HG02840 (cell line): ENCODE results near the gene VCP.

ENCODE experiments used
- ATAC-seq: cut with Tn5 transposase; IDR thresholded peaks from one replicate; pipeline ENCODE4 v1.9.1; 2021; ENCODE audit warnings: mild to moderate bottlenecking, moderate library complexity, moderate number of reproducible peaks; ENCODE audit not compliant: unreplicated experiment, low FRiP score

Gene VCP

DNA sequence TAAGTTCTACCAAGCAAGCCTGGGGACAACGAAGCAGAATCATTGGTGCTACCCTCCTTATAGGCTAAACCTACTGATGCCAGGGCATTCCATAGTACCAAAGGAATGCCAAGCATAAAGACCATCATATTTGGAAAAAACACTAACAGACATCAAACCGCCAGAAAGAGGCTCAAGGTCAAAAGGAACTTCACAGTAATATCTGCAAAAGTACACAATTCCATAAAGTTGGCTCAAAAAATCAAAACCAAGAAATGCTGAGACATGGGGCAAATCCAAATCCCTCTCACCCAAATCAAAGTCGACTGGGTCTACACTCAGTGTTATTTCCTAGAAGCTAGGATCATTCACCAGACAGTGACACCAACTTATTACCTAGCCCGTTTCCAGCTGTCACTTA is 3.4 kb downstream of the VCP start:
- no peak for ATAC-seq

GRCh38 chr9:35067056-35067455 is 5.4 kb downstream of the VCP start:
- ATAC-seq, result no peak

GRCh38 chr9:35060548-35061207 is 11.7 kb downstream of the VCP start:
- ATAC-seq, result no peak

DNA sequence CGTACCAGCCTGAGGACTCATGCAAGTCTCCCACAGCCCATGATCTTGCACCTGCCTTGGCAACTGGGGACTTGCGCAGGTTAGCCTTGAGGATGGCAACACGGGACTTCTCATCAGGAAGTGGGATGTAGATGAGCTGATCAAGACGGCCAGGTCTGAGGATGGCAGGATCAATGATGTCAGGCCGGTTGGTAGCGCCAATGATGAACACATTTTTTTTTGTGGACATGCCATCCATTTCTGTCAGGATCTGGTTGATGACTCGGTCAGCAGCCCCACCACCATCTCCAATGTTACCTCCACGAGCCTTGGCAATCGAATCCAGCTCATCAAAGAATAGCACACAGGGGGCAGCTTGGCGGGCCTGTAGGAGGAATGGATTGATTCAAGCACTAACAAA is 13.0 kb downstream of the VCP start:
- no peak for ATAC-seq

GRCh38 chr9:35057271-35057620 is 15.2 kb downstream of the VCP start:
- no peak for ATAC-seq

- no peak for ATAC-seq
Measured at GRCh38 chr9:35056571-35057270, 15.7 kb downstream of the VCP start.

GRCh38 chr9:35054871-35055644 is 17.4 kb downstream of the VCP start:
- no peak for ATAC-seq

GRCh38 chr9:35054185-35054835 is 18.1 kb downstream of the VCP start:
- ATAC-seq, result no peak

GRCh38 chr9:35051069-35051967 is 21.1 kb downstream of the VCP start:
- no peak for ATAC-seq

DNA sequence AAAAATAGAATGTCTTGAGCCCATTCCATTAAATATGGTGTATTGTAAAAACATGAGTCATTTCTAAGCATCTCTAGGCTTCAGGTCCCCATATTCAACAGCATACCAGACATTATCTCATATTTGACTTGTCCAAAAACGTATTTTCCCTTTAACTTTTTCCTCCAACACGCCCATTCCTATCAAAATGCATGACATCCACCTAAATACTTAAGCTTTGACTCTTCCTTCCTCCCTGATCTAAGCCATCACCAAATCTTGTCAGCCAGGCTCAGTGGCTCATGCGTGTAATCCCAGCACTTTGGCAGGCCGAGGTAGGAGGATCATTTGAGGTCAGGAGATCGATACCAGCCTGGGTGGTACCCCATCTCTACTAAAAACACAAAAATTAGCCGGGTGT is 23.9 kb downstream of the VCP start:
- ATAC-seq, result no peak

DNA sequence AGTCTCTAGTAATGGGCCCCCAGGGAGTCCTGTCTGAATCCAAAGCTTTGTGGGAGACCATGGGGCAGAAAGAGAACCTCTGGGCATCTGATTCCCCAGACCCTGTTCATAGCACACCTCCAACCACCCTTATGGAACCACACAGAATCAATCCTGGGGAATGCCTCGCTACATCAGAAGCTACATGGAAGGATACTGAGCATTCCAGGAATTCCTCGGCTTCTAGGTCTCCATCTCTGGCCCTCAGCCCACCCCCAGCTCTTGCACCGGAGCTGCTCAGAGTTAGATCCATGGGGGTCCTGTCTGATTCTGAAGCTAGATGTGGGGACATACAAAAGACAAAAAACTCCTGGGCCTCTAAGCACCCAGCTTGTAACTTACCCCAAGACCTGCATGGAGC is 28.4 kb downstream of the VCP start:
- ATAC-seq, result no peak

DNA sequence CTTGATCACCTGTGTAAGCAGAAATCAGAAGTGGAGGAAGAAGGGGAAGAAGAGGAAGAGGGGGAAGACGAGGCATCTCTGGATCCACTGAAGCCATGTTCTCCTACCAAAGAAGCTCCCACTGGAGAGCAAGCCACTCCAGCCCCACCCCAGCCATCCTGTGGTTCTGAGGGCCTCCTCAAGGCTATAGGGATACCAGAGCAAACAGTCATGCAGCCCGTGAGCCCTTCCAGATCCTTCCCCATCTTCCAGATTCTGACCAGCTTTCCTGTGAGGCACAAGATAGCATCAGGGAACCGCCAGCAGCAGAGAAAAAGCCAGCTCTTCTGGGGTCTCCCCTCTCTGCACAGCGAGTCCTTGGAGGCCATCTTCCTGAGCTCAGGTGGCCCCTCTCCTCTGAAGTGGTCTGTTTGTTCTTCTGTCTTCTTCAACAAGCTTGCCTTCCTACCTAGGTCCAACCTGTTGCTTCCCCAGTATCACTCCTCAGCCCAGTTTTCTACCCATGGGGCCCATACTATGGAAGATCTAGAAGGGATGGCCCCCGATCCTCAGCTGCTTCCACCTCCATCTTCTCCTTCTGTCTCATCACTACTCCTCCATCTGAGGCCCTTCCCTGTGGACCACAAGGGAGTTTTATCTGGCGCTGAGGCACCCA is 29.4 kb downstream of the VCP start:
- no peak for ATAC-seq

DNA sequence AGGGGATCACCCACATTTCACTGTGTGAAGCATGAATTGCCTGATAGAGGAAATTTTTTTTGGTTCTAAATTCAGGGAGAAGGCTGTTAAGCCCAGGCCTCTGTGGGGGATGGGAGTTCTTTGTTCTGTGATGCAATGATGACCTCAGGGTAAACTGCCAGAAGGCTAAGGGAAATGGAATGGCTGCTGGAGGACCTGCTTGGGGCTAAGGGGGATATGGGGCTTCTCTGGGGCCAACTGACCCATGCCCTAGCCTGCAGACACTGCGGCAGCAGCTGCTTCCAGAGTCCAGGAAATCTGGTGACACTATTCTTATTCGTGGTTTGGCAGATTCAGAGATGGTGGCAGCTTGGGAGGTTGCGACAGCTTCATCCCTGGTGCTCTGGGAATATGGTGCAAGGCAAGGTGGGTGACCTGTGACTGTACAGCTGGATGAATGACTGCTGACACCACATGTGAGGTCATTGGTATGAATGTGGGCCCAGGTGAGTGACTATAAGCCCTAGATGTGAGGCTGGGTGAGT is 30.3 kb downstream of the VCP start:
- no peak for ATAC-seq

- ATAC-seq, result no peak
Measured at GRCh38 chr9:35035851-35036701, 36.3 kb downstream of the VCP start.

DNA sequence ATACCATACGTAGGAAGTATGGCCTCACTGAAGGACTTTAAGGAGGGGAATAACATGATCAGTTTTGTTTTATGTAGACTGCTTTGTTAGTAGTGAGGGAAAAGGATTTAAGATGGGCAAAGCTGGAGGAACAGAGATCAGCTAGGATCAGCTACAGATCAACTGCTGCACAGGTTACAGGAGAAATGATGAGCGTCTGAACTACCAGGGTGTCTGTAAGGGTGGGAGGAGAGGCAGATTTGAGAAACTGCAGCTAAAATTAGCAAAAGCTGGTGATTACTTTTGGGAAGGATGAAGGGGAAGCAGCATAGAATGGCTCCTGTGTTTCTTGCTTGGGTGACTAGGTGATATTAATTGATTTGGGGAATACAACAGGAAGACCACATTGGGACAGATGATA is 39.3 kb downstream of the VCP start:
- ATAC-seq, result no peak

GRCh38 chr9:35029852-35030251 is 42.6 kb downstream of the VCP start:
- ATAC-seq, result no peak

GRCh38 chr9:35029241-35029640 is 43.2 kb downstream of the VCP start:
- no peak for ATAC-seq

- ATAC-seq, result no peak
Measured at GRCh38 chr9:35028341-35028740, 44.1 kb downstream of the VCP start.

DNA sequence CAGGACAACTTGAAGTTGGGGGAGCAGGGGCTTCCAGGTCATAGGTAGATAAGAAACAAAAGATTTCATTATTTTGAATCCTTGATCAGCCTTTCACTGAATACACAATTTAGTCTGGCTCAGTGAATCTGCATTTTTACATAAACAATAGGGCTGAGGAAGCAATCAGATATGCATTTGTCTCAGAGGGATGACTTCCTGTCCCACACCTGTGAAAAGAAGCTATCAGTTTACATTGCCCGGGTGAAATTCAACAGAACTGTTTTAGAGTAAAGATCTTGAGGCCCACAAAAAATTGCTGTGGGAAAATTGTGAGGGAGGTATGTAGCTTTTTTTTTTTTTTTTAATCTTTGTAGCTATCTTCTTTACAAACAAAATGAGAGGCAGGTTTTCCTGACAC is 44.6 kb downstream of the VCP start:
- no peak for ATAC-seq
